SU-DHL-6 (cell line): Measurements from ENCODE around the gene MCAM.

Experiments used
- H2AFZ ChIP-seq: fragments of 200-600 bp; sonication (generic); 2 replicates; pipeline ENCODE4 v1.6.1; 2014; ENCODE audit warnings: low read depth, mild to moderate bottlenecking, moderate library complexity, mixed read lengths, antibody characterized with exemption, low read length; ENCODE audit not compliant: severe bottlenecking
- H3F3A ChIP-seq: fragments of 200-600 bp; shearing (Covaris generic); 2 replicates; pipeline ENCODE4 v1.6.0; 2016; ENCODE audit warnings: antibody characterized with exemption, mild to moderate bottlenecking; ENCODE audit not compliant: insufficient read depth
- H3K27ac ChIP-seq: fragments of 200-600 bp; sonication (generic); 2 replicates; pipeline ENCODE4 v1.5.1; 2016; ENCODE audit warnings: low read depth, mild to moderate bottlenecking, low read length, moderate library complexity, mixed read lengths
- H3K27me3 ChIP-seq: fragments of 200-600 bp; sonication (generic), shearing (Covaris generic); 2 replicates; pipeline ENCODE4 v1.6.0; 2014; ENCODE audit warnings: mild to moderate bottlenecking, low read length
- H3K36me3 ChIP-seq: fragments of 200-600 bp; sonication (generic); 2 replicates; pipeline ENCODE4 v1.6.1; 2014; ENCODE audit warnings: mild to moderate bottlenecking, low read length, mixed read lengths
- H3K4me2 ChIP-seq: fragments of 300-600, 200-600 bp; shearing (Covaris generic), sonication (generic); 2 replicates; pipeline ENCODE4 v1.6.0; 2014; ENCODE audit warnings: low read length, low read depth, mild to moderate bottlenecking; ENCODE audit not compliant: poor library complexity, severe bottlenecking
- H3K4me3 ChIP-seq: fragments of 200-600 bp; sonication (generic); 2 replicates; pipeline ENCODE4 v1.5.1; 2014; ENCODE audit warnings: antibody characterized with exemption, low read length, mild to moderate bottlenecking, mixed read lengths; ENCODE audit not compliant: insufficient read depth, poor library complexity, severe bottlenecking
- H3K79me2 ChIP-seq: fragments of 200-600 bp; sonication (generic); 2 replicates; pipeline ENCODE4 v1.6.1; 2014; ENCODE audit warnings: mild to moderate bottlenecking, low read length, moderate library complexity; ENCODE audit not compliant: insufficient read depth
- H3K9ac ChIP-seq: fragments of 200-600 bp; sonication (generic); 2 replicates; pipeline ENCODE4 v1.7.0; 2014; ENCODE audit warnings: mild to moderate bottlenecking, low read length
- H3K9me2 ChIP-seq: fragments of 200-600 bp; sonication (generic); replicated peaks from 2 replicates; pipeline ENCODE4 v1.6.1; 2014; ENCODE audit warnings: low read length; ENCODE audit not compliant: insufficient read depth
- H3K9me3 ChIP-seq: fragments of 200-600 bp; sonication (generic); 2 replicates; pipeline ENCODE4 v1.6.1; 2014; ENCODE audit warnings: low read length, mixed read lengths; ENCODE audit not compliant: insufficient read depth
- H4K20me1 ChIP-seq: fragments of 200-600 bp; sonication (generic); 2 replicates; pipeline ENCODE4 v1.6.1; 2014; ENCODE audit warnings: low read depth, mild to moderate bottlenecking, antibody characterized with exemption, low read length, moderate library complexity, mixed read lengths
- CTCF ChIP-seq: fragments of 200-600 bp; sonication (generic); IDR thresholded peaks from one replicate; pipeline ENCODE4 v1.5.1; 2017; ENCODE audit warnings: antibody characterized with exemption, mild to moderate bottlenecking, low read length, moderate library complexity; ENCODE audit not compliant: insufficient read depth, poor library complexity, severe bottlenecking
- EZH2phosphoT487 ChIP-seq: fragments of 200-600 bp; sonication (generic), shearing (Covaris generic); conservative IDR thresholded peaks from 2 replicates; pipeline ENCODE4 v1.6.1; 2018; ENCODE audit warnings: mild to moderate bottlenecking, antibody characterized with exemption, low read length, moderate library complexity, mixed read lengths

Gene MCAM

DNA sequence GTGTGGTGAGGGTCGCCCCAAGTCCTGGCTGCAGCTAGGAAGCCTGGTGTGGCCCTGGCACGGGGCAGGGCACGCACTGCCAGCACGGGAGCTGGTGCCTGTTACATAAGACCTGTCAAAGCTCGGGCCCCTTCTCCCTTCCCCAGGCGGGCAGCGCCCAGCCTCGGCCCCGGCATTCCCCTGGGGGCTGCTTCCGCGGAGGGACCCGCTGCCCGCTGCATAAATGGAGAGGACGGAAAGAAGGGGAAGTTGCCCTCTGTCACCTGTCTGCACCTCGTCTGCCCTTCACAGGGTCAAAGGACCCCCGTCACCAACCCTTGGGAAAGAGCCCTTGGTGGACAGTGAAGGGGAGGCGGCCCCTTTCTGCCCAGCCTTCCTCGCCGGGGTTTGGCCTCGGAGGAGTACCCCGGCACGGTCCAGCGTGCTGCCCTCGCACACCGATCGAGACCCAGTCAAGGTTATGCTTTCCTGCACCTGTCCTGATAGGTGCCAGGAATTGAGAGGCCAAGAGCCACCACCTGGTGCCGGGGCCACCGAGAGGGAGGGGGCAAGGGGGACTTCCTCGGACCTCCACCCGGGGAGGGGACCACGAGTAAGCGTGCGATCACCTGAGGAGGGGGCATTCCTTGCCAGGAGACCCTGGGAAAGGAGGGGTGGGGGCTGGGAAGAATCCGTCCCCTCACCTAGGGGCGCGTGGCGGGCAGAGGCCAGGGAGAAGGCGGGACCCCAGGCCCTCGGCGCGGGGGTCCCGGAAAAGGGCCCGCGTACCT lies 46.3 kb upstream of the MCAM start:
- no peaks in the 10 kb centered on the region for H4K20me1 ChIP-seq
- TF ChIP-seq EZH2phosphoT487 (no peak), CTCF (no peak)
- H3K36me3 ChIP-seq: no peaks in the 10 kb centered on the region
- no peaks in the 10 kb centered on the region for H3F3A ChIP-seq
- no peak overlapping the region for H3K27ac ChIP-seq
- no peak overlapping the region for H3K4me3 ChIP-seq
- H3K27me3 ChIP-seq: no peaks in the 10 kb centered on the region
- H3K9me3 ChIP-seq: no peaks in the 10 kb centered on the region
- no peak overlapping the region for H2AFZ ChIP-seq
- H3K9me2 ChIP-seq: no peaks in the 10 kb centered on the region
- no peak overlapping the region for H3K4me2 ChIP-seq
- no peak overlapping the region for H3K9ac ChIP-seq
- no peaks in the 10 kb centered on the region for H3K79me2 ChIP-seq

DNA sequence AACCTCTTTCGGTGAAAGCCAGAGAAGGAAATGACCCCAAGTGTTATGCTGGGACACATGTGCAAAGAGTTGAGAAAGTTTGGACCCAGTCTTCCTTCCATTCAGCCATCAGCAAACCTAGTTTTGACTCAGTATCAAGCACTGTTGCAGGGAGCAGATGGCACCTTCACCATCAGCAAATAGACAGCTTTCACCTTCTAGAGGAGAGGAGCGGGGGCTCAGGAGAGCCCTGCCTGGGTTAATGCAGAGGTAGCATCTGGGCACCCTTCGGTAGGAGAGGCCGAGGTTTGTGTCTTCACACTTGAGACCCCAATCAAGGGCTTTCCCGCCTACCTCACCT lies 45.8 kb upstream of the MCAM start:
- Histone ChIP-seq H3F3A (no peaks in the 10 kb centered on the region), H3K9me2 (no peaks in the 10 kb centered on the region), H4K20me1 (no peaks in the 10 kb centered on the region), H3K9ac (no peak overlapping the region), H2AFZ (no peak overlapping the region), H3K27ac (no peak overlapping the region), H3K79me2 (no peaks in the 10 kb centered on the region), H3K36me3 (no peaks in the 10 kb centered on the region), H3K4me2 (no peak overlapping the region), H3K9me3 (no peaks in the 10 kb centered on the region), H3K27me3 (no peaks in the 10 kb centered on the region), H3K4me3 (no peak overlapping the region)
- TF ChIP-seq EZH2phosphoT487 (no peak), CTCF (no peak)

DNA sequence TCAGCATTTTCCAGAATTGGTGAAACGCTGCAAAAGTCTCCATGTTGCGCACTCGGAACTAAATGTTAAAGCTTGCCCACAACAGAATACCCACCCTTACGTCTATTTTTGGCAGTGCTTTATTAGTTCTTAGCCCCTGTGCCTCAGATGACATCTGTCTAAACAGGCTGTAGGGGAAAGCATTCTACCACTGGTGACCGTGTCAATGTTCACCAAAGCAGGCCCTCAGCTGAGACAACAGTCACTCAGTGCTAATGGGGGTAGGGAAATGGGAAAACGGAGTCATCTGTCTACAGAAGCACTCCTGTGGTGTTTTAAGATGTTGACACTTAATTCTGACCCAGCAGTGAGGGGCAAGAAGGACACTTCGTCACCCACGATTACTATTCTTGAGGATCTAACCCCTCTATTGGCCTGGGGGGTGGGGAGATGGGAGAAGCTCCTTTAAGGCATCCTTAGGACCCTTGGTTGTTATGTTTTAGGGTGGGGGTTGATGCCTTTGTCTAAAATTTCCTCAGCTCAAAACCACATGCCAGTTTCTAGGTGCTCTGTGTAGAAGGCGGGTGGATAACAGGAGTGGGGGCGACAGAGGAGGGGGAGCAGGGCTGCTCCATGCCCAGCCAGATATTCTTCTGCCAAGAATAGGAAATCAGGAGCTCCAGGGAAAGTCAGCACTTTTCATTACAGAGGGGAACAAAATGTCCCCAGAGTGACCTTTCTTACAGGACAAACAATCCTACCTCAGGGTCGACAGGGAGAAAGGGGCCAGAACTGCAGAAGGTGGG lies 45.2 kb upstream of the MCAM start:
- Histone ChIP-seq H3K9ac (no peak overlapping the region), H3K27ac (no peak overlapping the region), H3K27me3 (no peaks in the 10 kb centered on the region), H3K9me3 (no peaks in the 10 kb centered on the region), H3K36me3 (no peaks in the 10 kb centered on the region), H4K20me1 (no peaks in the 10 kb centered on the region), H3K79me2 (no peaks in the 10 kb centered on the region), H3K4me2 (no peak overlapping the region), H3K4me3 (no peak overlapping the region), H2AFZ (no peak overlapping the region), H3K9me2 (no peaks in the 10 kb centered on the region), H3F3A (no peaks in the 10 kb centered on the region)
- TF ChIP-seq CTCF (no peak), EZH2phosphoT487 (no peak)
